Measurements from ENCODE around the gene CLDND2. TPM values are rescaled to one million over a fixed set of nuclear protein-coding genes. Genes with fewer than 3 reads are reported as not detected.

CLDND2 gene
- total RNA-seq, 2 donors from 2014 or later, result not detected

DNA sequence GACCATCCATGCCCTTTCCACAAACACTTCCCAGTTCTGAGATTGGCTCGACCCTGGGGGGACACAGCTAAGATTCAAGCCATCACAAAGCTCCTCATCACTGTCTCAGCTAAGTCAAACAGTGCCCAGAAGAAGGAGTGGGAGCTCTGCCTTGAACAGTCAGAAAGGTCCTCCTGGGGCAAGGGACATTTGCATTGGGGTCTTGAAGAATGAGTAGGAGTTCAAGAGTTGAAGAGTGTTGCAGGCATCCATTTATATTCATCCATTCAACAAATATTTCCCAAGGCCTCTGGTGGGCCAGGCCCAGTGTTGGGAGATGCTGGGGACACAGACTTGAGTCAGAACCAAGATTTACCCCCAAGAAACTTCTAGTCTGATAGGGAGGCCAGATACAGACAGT, 50.8 kb downstream of the CLDND2 start:
- no peaks in the 10 kb centered on the region for H3K4me1 ChIP-seq
- intact Hi-C loops (cut with DNase I), result no loop called here
- H3K4me3 ChIP-seq, result no peak overlapping the region
- no peaks in the 10 kb centered on the region for H3K27me3 ChIP-seq
- no peaks in the 10 kb centered on the region for H3K9me3 ChIP-seq
- WGBS, 2 donors, result 33 to 40% methylated on average over 1 of the region's 1 CpG
- TF ChIP-seq, protein P1, sequence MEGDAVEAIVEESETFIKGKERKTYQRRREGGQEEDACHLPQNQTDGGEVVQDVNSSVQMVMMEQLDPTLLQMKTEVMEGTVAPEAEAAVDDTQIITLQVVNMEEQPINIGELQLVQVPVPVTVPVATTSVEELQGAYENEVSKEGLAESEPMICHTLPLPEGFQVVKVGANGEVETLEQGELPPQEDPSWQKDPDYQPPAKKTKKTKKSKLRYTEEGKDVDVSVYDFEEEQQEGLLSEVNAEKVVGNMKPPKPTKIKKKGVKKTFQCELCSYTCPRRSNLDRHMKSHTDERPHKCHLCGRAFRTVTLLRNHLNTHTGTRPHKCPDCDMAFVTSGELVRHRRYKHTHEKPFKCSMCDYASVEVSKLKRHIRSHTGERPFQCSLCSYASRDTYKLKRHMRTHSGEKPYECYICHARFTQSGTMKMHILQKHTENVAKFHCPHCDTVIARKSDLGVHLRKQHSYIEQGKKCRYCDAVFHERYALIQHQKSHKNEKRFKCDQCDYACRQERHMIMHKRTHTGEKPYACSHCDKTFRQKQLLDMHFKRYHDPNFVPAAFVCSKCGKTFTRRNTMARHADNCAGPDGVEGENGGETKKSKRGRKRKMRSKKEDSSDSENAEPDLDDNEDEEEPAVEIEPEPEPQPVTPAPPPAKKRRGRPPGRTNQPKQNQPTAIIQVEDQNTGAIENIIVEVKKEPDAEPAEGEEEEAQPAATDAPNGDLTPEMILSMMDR (IDR thresholded peaks at IDR 0.05), result no peak
- TF ChIP-seq POLR2A (IDR thresholded peaks at IDR 0.05), result no peak
- DNase-seq (no peak), ATAC-seq (no peak)
- no peak overlapping the region for H3K27ac ChIP-seq
- no peaks in the 10 kb centered on the region for H3K36me3 ChIP-seq (replicated peaks in 1 of 2; ENCODE audit: insufficient read depth in 1 of 2, low read depth in 2 of 2)

DNA sequence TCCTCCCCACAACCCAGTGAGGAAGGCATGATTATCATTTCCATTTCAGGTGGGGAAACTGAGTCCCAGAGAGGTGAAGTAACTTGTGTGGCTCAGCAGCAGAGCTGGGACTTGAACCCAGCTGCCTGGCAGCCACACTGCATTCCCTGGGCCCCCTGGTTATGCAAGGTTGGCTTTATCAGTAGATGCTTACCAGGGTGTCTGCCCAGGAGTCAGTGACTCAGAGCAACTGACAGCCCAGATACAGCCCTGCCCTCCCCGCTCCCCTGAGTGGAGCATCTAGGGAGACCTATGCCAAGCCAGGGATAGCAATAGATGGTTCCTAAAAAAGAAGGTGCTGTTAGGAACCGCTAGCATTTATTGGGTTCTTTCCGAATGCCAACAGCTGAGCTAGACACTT, 51.4 kb downstream of the CLDND2 start:
- H3K4me1 ChIP-seq, result no peaks in the 10 kb centered on the region
- H3K9me3 ChIP-seq, result no peaks in the 10 kb centered on the region
- DNase-seq (no peak), ATAC-seq (no peak)
- no peaks in the 10 kb centered on the region for H3K36me3 ChIP-seq (replicated peaks in 1 of 2; ENCODE audit: insufficient read depth in 1 of 2, low read depth in 2 of 2)
- peaks cover 0 to 3% of the 10 kb centered on the region in 2 donors for H3K27me3 ChIP-seq
- intact Hi-C loops (cut with DNase I), result no loop called here
- 50 to 67% methylated on average over 2 to 3 of the region's 3 CpGs for WGBS, 2 donors
- no peak overlapping the region for H3K4me3 ChIP-seq
- TF ChIP-seq, protein P1 (IDR thresholded peaks at IDR 0.05), result no peak
- TF ChIP-seq POLR2A (IDR thresholded peaks at IDR 0.05), result no peak
- no peak overlapping the region for H3K27ac ChIP-seq

Other genes starting within 250 kb of the CLDND2 start
- 1 to 10 TPM in 1 of 2 donors, under 1 TPM in 1; 0.33 to 1.3 TPM for gene SIGLEC9, start 244.1 kb downstream of the CLDND2 start, total RNA-seq
- gene SIGLEC7, start 226.7 kb downstream of the CLDND2 start, total RNA-seq, result not detected
- 1 to 10 TPM; 1.3 TPM for gene CD33, start 143.9 kb downstream of the CLDND2 start, total RNA-seq
- gene SIGLECL1, start 117.9 kb downstream of the CLDND2 start, total RNA-seq, result not detected
- gene IGLON5, start 57.4 kb downstream of the CLDND2 start, total RNA-seq, result not detected
- gene VSIG10L, start 26.9 kb downstream of the CLDND2 start, total RNA-seq, result 1 to 10 TPM in 1 of 2 donors, under 1 TPM in 1; 0.78 to 1.3 TPM
- 10 to 100 TPM; 58.7 to 61.5 TPM for gene ETFB, start 2.6 kb downstream of the CLDND2 start, total RNA-seq
- not detected for gene NKG7, start 3.7 kb upstream of the CLDND2 start, total RNA-seq
- gene LIM2, start 19.0 kb upstream of the CLDND2 start, total RNA-seq, result not detected
- not detected for gene C19orf84, start 21.6 kb upstream of the CLDND2 start, total RNA-seq
- 1 to 10 TPM; 2.0 to 3.9 TPM for gene SIGLEC10, start 48.6 kb upstream of the CLDND2 start, total RNA-seq
- gene SIGLEC8, start 89.5 kb upstream of the CLDND2 start, total RNA-seq, result under 1 TPM in 1 of 2 donors, not detected in 1; 0.52 TPM
- not detected for gene CEACAM18, start 109.5 kb upstream of the CLDND2 start, total RNA-seq
- gene SIGLEC12, start 132.8 kb upstream of the CLDND2 start, total RNA-seq, result not detected
- gene SIGLEC6, start 162.7 kb upstream of the CLDND2 start, total RNA-seq, result under 1 TPM in 1 of 2 donors, not detected in 1; 0.26 TPM
- 1 to 10 TPM; 4.3 to 5.2 TPM for gene ZNF175, start 202.3 kb upstream of the CLDND2 start, total RNA-seq